Naive B cell (primary cell): ENCODE results near the gene EZR. TPM values are rescaled to one million over a fixed set of nuclear protein-coding genes. Genes with fewer than 3 reads are reported as not detected.
"Not testable (repeated sequence)": the region's sequence is repeated elsewhere in the genome, so short reads cannot be mapped to it uniquely, and the experiment has no call there.

Experiments
- ATAC-seq, 2 donors: fragments of 150-1000 bp; cut with Tn5 transposase; 2 replicates each; pipeline ENCODE4 v1.10.0; 2021; ENCODE audit warnings: low read depth in 2 of 2, mild to moderate bottlenecking in 2 of 2, moderate library complexity in 2 of 2
- DNase-seq: peaks from one replicate; pipeline ENCODE4 v3.0.0; 2022
- H3K27ac Mint-ChIP-seq, 6 donors: one replicate each; pipeline ENCODE4 v1.8.0; 2020 to 2022; ENCODE audit warnings: mild to moderate bottlenecking in 6 of 6, mixed read lengths in 6 of 6, moderate library complexity in 5 of 6, inconsistent platforms in 2 of 6
- H3K27me3 Mint-ChIP-seq, 3 donors: one replicate each; pipeline ENCODE4 v1.8.0; 2021 to 2022; ENCODE audit warnings: mixed read lengths in 3 of 3, mild to moderate bottlenecking in 1 of 3
- H3K36me3 Mint-ChIP-seq, 2 donors: one replicate each; pipeline ENCODE4 v1.8.0; 2020 to 2022; ENCODE audit warnings: mixed read lengths in 2 of 2, inconsistent platforms in 1 of 2, mild to moderate bottlenecking in 1 of 2
- H3K4me1 Mint-ChIP-seq, 3 donors: one replicate each; pipeline ENCODE4 v1.8.0; 2020 to 2022; ENCODE audit warnings: mixed read lengths in 3 of 3, inconsistent platforms in 1 of 3, mild to moderate bottlenecking in 1 of 3, moderate library complexity in 1 of 3
- H3K4me3 Mint-ChIP-seq, 8 donors: one replicate each; pipeline ENCODE4 v1.8.0; 2020 to 2022; ENCODE audit warnings: mild to moderate bottlenecking in 8 of 8, mixed read lengths in 8 of 8, moderate library complexity in 8 of 8, inconsistent platforms in 2 of 8
- H3K9me3 Mint-ChIP-seq, 7 donors: one replicate each; pipeline ENCODE4 v1.8.0; 2020 to 2022; ENCODE audit warnings: mixed read lengths in 7 of 7, mild to moderate bottlenecking in 5 of 7, inconsistent platforms in 2 of 7, moderate library complexity in 1 of 7
- polyA plus RNA-seq, 6 donors: library from polyadenylated mRNA; unstranded; fragments of 300-500 nt; fragmentation: Illumina TruSeq; gene quantifications; one replicate each; pipeline ENCODE4 v1.2.3, GENCODE V29; 2021; ENCODE audit warnings: low read depth in 6 of 6

The EZR gene
- polyA plus RNA-seq, 6 donors from 2014 or later, result 463 to 555 (median 516) TPM

DNA sequence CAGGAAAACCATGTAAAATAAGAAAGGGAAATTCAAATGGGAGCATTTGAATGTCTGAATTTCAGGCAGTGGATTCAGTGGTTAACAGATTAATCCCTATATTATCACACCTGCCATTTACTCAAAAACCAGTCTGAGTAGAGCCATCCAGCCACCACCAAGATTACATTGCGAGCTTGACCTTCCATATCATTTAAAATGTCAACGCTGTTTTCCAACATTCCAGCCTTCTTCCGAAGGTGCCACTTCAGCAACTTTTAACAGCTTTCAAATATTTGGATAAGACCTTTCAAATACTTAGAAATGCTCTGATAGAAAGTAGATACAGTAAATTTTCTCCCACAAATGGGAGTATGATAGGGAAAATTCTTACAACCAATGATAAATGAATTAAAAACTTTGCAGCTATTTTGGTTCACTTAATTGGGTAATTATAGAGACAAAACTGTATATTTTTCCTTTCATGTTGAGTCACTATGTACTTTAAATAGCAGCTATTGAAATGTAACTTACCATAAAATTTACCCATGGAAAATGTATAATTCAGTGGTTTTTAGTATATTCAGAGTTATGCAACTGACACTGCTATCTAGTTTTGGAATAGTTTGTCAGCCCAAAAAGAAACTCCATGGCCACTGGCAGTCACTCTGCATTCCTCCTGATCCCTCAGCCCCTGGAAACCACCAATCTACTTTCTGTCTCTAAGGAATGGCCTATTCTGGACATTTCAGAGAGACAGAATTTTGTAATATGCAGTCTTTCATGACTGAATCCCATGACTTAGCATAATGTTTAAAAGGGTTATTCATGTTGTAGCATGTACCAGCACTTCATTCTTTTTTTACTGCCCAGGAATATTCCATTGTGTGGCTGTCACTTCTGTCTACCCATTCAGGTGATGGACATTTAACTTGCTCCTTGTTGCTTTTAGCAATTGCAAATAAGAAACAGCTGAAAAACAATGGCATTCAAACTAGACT, 21.5 kb downstream of the EZR start:
- H3K27ac Mint-ChIP-seq, result peak overlapping the region in 5 of 6 donors; percentile 51 to 99 (median 94)
- peaks cover 0 to 18% of the 10 kb centered on the region in 2 donors for H3K36me3 Mint-ChIP-seq
- ATAC-seq (no peak), DNase-seq (no peak)
- peak overlapping the region; percentile 33 to 68 (median 48) for H3K4me3 Mint-ChIP-seq
- H3K4me1 Mint-ChIP-seq, result peaks cover 61 to 95% (median 78%) of the 10 kb centered on the region in 3 donors
- no peaks in the 10 kb centered on the region for H3K9me3 Mint-ChIP-seq
- no peaks in the 10 kb centered on the region for H3K27me3 Mint-ChIP-seq

DNA sequence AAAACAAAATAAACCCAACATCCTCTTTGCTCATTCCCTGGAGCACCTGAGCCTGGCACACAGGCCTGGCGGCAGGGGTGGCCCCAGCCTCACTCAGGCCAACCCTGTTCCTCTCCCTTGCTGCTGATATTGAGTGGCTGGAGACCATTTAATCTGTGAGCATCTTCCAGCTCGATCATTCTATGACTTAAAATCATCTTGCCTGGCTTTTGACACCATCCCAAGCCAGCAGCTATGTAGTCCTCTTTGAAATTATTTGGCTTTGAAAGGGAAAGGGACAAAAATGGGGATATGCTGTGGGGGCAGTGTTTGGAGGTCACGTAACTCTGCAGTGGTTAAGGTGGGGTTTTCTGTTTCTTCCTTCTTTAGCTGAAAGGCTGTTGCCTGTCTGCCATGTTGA, 22.8 kb downstream of the EZR start:
- Mint-ChIP-seq H3K4me3 (peak overlapping the region; percentile 34 to 85 (median 46)), H3K36me3 (peaks cover 0 to 18% of the 10 kb centered on the region in 2 donors), H3K27me3 (no peaks in the 10 kb centered on the region), H3K9me3 (no peaks in the 10 kb centered on the region), H3K27ac (peak overlapping the region; percentile 65 to 99 (median 96)), H3K4me1 (peaks cover 59 to 95% (median 75%) of the 10 kb centered on the region in 3 donors)
- DNase-seq (no peak), ATAC-seq (no peak)

DNA sequence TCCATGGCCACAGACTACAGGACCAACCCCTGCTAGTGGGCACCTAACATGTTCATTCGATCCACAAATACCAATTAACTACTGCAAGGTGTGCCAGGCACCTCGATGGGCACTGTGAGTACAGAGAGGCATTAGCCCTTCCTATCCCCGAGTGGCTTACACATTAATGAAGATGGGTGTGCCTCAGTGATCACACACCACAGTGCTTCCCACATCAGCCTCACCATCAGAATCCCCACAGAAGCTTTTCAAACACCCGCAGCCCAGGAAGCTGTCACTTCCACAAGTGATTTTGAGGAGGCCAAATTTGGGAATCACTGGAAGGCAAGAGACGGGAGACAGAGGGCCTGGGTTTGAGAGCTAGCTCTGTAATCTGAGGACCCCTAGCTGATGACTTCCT, 23.7 kb downstream of the EZR start:
- ATAC-seq, result no peak
- no peaks in the 10 kb centered on the region for H3K9me3 Mint-ChIP-seq
- peaks cover 0 to 18% of the 10 kb centered on the region in 2 donors for H3K36me3 Mint-ChIP-seq

GRCh38 chr6:158793432-158793831, 25.7 kb downstream of the EZR start:
- Mint-ChIP-seq H3K4me3 (peak overlapping the region in 7 of 8 donors; percentile 11 to 70 (median 47)), H3K9me3 (no peaks in the 10 kb centered on the region), H3K36me3 (peaks cover 8 to 24% of the 10 kb centered on the region in 2 donors), H3K4me1 (peaks cover 75 to 94% (median 90%) of the 10 kb centered on the region in 3 donors), H3K27me3 (no peaks in the 10 kb centered on the region), H3K27ac (peak overlapping the region in 5 of 6 donors; percentile 74 to 99 (median 87))
- no peak for DNase-seq
- ATAC-seq, result peak; percentile 40 to 42

More for the DNA sequence above, 23.7 kb downstream of the EZR start:
- Mint-ChIP-seq H3K4me3 (peak overlapping the region; percentile 15 to 85 (median 44)), H3K27me3 (no peaks in the 10 kb centered on the region), H3K27ac (peak overlapping the region; percentile 54 to 99 (median 91)), H3K4me1 (peaks cover 67 to 95% (median 83%) of the 10 kb centered on the region in 3 donors)
- no peak for DNase-seq

- Mint-ChIP-seq H3K4me1 (peaks cover 70 to 90% (median 82%) of the 10 kb centered on the region in 3 donors), H3K36me3 (peaks cover 12 to 24% of the 10 kb centered on the region in 2 donors), H3K4me3 (peak overlapping the region in 4 of 8 donors; percentile 9 to 53 (median 30)), H3K27ac (peak overlapping the region in 5 of 6 donors; percentile 2 to 89 (median 62))
- DNase-seq, H3K27me3 Mint-ChIP-seq, ATAC-seq, H3K9me3 Mint-ChIP-seq: not testable (repeated sequence)
Measured at GRCh38 chr6:158792505-158792904, 26.7 kb downstream of the EZR start.

- Mint-ChIP-seq H3K27me3 (no peaks in the 10 kb centered on the region), H3K27ac (peak overlapping the region; percentile 62 to 93 (median 86)), H3K36me3 (peaks cover 16 to 17% of the 10 kb centered on the region in 2 donors), H3K9me3 (no peaks in the 10 kb centered on the region), H3K4me1 (peaks cover 64 to 89% (median 76%) of the 10 kb centered on the region in 3 donors), H3K4me3 (peak overlapping the region in 6 of 8 donors; percentile 20 to 83 (median 44))
- no peak for DNase-seq
- no peak for ATAC-seq
Measured at GRCh38 chr6:158791274-158791855, 27.8 kb downstream of the EZR start.

- Mint-ChIP-seq H3K27ac (peak overlapping the region; percentile 85 to 94 (median 92)), H3K36me3 (peaks cover 6 to 17% of the 10 kb centered on the region in 2 donors), H3K27me3 (no peaks in the 10 kb centered on the region), H3K9me3 (no peaks in the 10 kb centered on the region), H3K4me1 (peaks cover 46 to 77% (median 62%) of the 10 kb centered on the region in 3 donors), H3K4me3 (peak overlapping the region; percentile 37 to 84 (median 78))
- DNase-seq (peak; percentile 57), ATAC-seq (peak; percentile 76 to 84)
Measured at GRCh38 chr6:158789115-158789917, 29.9 kb downstream of the EZR start.

DNA sequence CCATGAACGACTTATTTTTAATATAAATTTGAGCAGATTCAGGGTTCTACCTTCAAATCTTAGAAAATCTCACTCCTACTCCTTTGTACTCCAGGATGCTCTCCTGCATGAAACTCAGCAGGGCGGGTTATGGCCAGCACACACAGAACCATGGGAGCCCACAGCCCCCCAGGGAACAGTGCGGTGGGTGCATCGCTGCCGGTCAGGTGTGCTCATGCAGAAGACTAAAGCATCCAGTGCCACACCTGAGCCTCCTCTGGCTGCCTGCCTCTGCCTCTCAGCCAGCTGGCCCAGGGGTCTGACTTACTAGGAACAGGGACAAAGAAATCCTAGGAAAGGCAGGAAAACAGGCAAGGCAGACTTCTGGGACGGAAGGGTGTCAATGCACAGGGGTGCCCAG, 31.8 kb downstream of the EZR start:
- peak overlapping the region in 3 of 8 donors; percentile 12 to 41 (median 25) for H3K4me3 Mint-ChIP-seq
- H3K4me1 Mint-ChIP-seq, result peaks cover 35 to 67% (median 46%) of the 10 kb centered on the region in 3 donors
- H3K27ac Mint-ChIP-seq, result peak overlapping the region in 3 of 6 donors; percentile 44 to 87 (median 74)
- peaks cover 6 to 23% of the 10 kb centered on the region in 2 donors for H3K36me3 Mint-ChIP-seq
- H3K9me3 Mint-ChIP-seq, result no peaks in the 10 kb centered on the region
- DNase-seq (no peak), ATAC-seq (no peak)
- H3K27me3 Mint-ChIP-seq, result no peaks in the 10 kb centered on the region

DNA sequence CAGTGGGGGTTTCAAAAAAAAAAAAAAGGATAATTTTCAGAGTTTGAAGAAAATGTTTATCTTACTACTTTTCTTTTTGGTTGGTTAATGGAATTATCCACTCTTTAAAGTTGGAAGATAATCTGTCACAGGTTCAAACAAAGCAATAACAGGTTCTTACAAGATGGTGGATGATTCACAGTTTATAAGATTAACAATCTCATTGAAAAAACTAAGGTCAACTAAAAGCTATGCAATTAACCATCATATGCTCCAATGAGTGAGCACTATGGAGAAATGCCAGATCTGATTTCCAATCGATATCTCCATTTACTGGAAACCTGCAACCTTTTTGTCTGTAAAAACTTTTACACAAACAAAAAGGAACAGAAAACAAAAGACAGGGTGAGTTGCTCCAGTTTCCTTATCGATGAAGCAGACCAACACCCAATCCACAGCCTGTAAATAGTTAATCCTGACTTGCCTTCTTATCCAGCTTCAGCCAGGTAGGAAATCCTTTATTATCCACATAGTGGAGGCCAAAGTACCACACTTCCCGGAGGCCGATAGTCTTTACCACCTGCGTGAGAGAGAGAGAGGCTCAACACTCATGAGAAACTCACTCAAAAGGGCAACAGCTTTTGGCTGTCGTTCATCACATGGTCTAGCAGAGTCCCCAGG, 32.4 kb downstream of the EZR start:
- no peaks in the 10 kb centered on the region for H3K9me3 Mint-ChIP-seq

DNA sequence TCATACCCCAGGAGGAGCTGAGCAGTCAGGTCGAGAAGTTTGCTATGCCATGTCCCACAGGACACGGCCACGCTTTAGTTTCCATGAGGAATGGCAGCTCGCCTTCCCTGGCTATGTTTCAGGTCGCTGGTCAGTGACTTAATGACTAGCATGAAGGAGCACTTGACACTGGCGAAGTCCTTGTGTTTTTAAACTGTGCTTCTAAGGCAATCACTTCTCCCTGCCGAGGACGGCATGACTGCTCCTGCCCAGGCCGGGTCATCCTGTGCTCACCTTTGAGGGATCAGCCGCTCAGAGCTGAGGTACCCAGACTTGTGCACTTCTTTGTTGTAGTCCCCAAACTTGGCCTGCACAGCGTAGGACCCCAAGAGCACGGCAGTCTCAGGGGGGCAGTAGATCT, 34.1 kb downstream of the EZR start:
- ATAC-seq (no peak), DNase-seq (no peak)
- Mint-ChIP-seq H3K4me3 (peak overlapping the region in 2 of 8 donors; percentile 19 to 22), H3K9me3 (no peaks in the 10 kb centered on the region), H3K27me3 (no peaks in the 10 kb centered on the region), H3K27ac (peak overlapping the region in 5 of 6 donors; percentile 41 to 87 (median 53)), H3K36me3 (peaks cover 16 to 38% of the 10 kb centered on the region in 2 donors), H3K4me1 (peaks cover 19 to 53% (median 34%) of the 10 kb centered on the region in 3 donors)

More for the DNA sequence above, 32.4 kb downstream of the EZR start:
- no peaks in the 10 kb centered on the region for H3K27me3 Mint-ChIP-seq
- peak overlapping the region in 5 of 6 donors; percentile 47 to 93 (median 83) for H3K27ac Mint-ChIP-seq
- DNase-seq (no peak), ATAC-seq (no peak)
- peak overlapping the region in 3 of 8 donors; percentile 9 to 41 (median 15) for H3K4me3 Mint-ChIP-seq
- H3K4me1 Mint-ChIP-seq, result peaks cover 33 to 65% (median 47%) of the 10 kb centered on the region in 3 donors
- H3K36me3 Mint-ChIP-seq, result peaks cover 6 to 29% of the 10 kb centered on the region in 2 donors

DNA sequence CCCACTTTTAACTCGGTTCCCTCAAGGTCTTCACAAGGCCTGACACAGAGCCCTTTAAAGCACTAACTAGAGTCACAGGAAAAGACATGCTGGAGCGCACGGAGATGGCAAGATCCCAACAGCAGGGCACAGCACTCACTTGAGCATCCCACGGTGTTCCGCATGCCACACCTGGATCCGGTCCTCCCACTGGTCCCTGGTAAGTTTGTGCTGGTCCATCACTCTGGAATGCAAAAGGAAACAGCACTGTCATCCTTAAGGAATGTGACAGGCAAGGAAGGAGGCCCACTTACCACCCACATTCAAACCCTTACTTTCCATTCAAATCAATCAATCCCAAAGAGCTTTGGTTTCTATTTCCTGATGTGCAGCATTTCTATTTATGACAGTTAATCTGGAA, 34.7 kb downstream of the EZR start:
- H3K27ac Mint-ChIP-seq, result peak overlapping the region in 5 of 6 donors; percentile 9 to 98 (median 87)
- no peaks in the 10 kb centered on the region for H3K9me3 Mint-ChIP-seq
- H3K36me3 Mint-ChIP-seq, result peaks cover 16 to 38% of the 10 kb centered on the region in 2 donors
- peaks cover 14 to 48% (median 29%) of the 10 kb centered on the region in 3 donors for H3K4me1 Mint-ChIP-seq
- DNase-seq, result no peak
- peak overlapping the region in 1 of 8 donors; percentile 53 for H3K4me3 Mint-ChIP-seq
- no peak for ATAC-seq
- H3K27me3 Mint-ChIP-seq, result no peaks in the 10 kb centered on the region

- DNase-seq (no peak), ATAC-seq (no peak)
- Mint-ChIP-seq H3K36me3 (peaks cover 10 to 38% of the 10 kb centered on the region in 2 donors), H3K4me3 (peak overlapping the region in 5 of 8 donors; percentile 19 to 66 (median 53)), H3K4me1 (peaks cover 8 to 41% (median 27%) of the 10 kb centered on the region in 3 donors), H3K27ac (peak overlapping the region in 3 of 6 donors; percentile 87 to 98 (median 87)), H3K27me3 (no peaks in the 10 kb centered on the region), H3K9me3 (no peaks in the 10 kb centered on the region)
Measured at GRCh38 chr6:158783851-158784250, 35.3 kb downstream of the EZR start.
